Measurements from ENCODE around the gene PTPRM.

The PTPRM gene

GRCh38 chr18:7872569-7872968, 305.5 kb downstream of the PTPRM start:
- no peak for TF ChIP-seq PPARA (CRISPR knock-in tag; IDR thresholded peaks at IDR 0.05; ENCODE audit: borderline replicate concordance)
- no peak for TF ChIP-seq SNAI2 (CRISPR knock-in tag; IDR thresholded peaks at IDR 0.05)
- TF ChIP-seq RARB (CRISPR knock-in tag; IDR thresholded peaks at IDR 0.05) = no peak
- no peak for TF ChIP-seq PATZ1 (CRISPR knock-in tag; IDR thresholded peaks at IDR 0.05; ENCODE audit: borderline replicate concordance)
- no peak for TF ChIP-seq CSDC2 (CRISPR knock-in tag; IDR thresholded peaks at IDR 0.05)
- peak; percentile 95 for TF ChIP-seq TCF4 (CRISPR knock-in tag; IDR thresholded peaks at IDR 0.05; ENCODE audit: borderline replicate concordance)
- TF ChIP-seq ZFP30 (CRISPR knock-in tag; IDR thresholded peaks at IDR 0.05) = no peak
- TF ChIP-seq GLIS3 (CRISPR knock-in tag; IDR thresholded peaks at IDR 0.05) = no peak
- no peak for TF ChIP-seq CREB5 (CRISPR knock-in tag; IDR thresholded peaks at IDR 0.05; ENCODE audit: low read depth)
- TF ChIP-seq BACH2 (CRISPR knock-in tag; IDR thresholded peaks at IDR 0.05; ENCODE audit: borderline replicate concordance) = no peak
- TF ChIP-seq ZFP3 (CRISPR knock-in tag; IDR thresholded peaks at IDR 0.05) = 0 out of 2 replicates have a peak, but pooled peaks have one; percentile 13
- TF ChIP-seq ISL1 (CRISPR knock-in tag; IDR thresholded peaks at IDR 0.05) = peak; percentile 89
- no peak for TF ChIP-seq TSHZ2 (CRISPR knock-in tag; IDR thresholded peaks at IDR 0.05)
- peak; percentile 65 for ATAC-seq

GRCh38 chr18:7873316-7873715, 306.2 kb downstream of the PTPRM start:
- no peak for ATAC-seq
- no peak for TF ChIP-seq POU6F1 (CRISPR knock-in tag; IDR thresholded peaks at IDR 0.05; ENCODE audit: borderline replicate concordance, low read depth)

- no peak for ATAC-seq
- no peak for TF ChIP-seq RARB (CRISPR knock-in tag; IDR thresholded peaks at IDR 0.05)
- no peak for TF ChIP-seq ZFP3 (CRISPR knock-in tag; IDR thresholded peaks at IDR 0.05)
- TF ChIP-seq CREB5 (CRISPR knock-in tag; IDR thresholded peaks at IDR 0.05; ENCODE audit: low read depth) = no peak
- no peak for TF ChIP-seq TCF4 (CRISPR knock-in tag; IDR thresholded peaks at IDR 0.05; ENCODE audit: borderline replicate concordance)
Observed at GRCh38 chr18:7876354-7877104, 309.4 kb downstream of the PTPRM start.

GRCh38 chr18:7877609-7878008, 310.5 kb downstream of the PTPRM start:
- no peak for TF ChIP-seq ISL1 (CRISPR knock-in tag; IDR thresholded peaks at IDR 0.05)
- TF ChIP-seq SNAI2 (CRISPR knock-in tag; IDR thresholded peaks at IDR 0.05) = no peak
- TF ChIP-seq ZFP3 (CRISPR knock-in tag; IDR thresholded peaks at IDR 0.05) = no peak
- TF ChIP-seq ZNF70 (CRISPR knock-in tag; IDR thresholded peaks at IDR 0.05) = no peak
- no peak for ATAC-seq

Measured in SK-N-SH treated with all-trans-retinoic acid at 6 μM for 48 hours (cell line).